ENCODE data around the gene CRADD.
"Not testable (repeated sequence)": the region's sequence is repeated elsewhere in the genome, so short reads cannot be mapped to it uniquely, and the experiment has no call there.

The CRADD gene

DNA sequence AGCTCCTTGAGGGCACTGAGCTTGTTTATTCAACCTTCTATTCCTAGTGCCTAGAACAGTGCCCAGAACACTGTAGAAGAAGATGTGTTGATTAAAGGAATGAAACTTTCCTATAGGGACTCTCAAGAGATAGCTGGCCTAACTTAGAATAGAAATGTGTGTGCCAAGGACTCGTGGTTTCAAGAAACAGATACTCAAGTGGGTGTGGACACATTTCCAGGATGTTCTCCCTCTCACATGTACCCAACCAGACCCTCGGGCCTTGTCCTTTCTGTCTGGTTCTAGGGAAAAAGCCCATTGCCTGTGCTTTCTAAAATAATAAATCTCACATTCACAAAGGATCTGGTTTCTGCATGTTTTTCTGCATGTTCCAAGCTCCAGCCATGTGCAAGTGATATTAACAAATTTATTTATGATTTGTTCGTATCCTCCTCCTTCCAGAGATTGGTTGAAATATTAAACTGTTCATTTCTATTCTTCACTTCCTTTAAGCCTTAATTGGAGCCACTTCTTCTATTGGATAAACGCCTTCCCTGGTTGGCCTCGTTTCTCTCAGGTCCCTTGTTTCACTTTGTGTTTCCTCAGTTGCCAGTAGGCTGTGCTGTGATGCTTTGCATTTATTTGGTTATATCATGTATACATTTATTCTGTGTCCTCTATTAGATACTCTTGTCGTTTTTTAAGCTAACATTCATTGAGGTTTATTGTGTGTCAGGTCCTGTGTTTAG lies 89.8 kb downstream of the CRADD start:
- DNase-seq (ENCODE audit: low read depth, low spot score): peak; percentile 41
- no peak overlapping the region for H3K4me3 ChIP-seq (ENCODE audit: low read length)

DNA sequence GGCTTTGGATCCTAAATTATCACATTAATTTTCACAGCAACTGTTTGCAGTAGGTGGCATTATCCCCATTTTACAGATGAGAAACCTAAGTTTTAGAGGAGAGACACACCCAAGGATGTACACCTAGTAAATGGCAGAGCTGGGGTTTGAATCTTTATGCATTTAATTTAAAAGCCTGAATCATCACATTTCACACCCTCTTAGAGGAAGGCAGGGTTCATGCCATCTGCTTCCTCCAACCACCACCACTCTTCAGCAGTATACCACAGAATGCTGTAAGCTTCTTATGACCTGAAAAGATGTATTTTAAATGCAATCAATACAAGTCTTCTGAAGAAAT lies 90.3 kb downstream of the CRADD start:
- no peak overlapping the region for H3K4me3 ChIP-seq (ENCODE audit: low read length)
- peak; percentile 63 for DNase-seq (ENCODE audit: low read depth, low spot score)

DNA sequence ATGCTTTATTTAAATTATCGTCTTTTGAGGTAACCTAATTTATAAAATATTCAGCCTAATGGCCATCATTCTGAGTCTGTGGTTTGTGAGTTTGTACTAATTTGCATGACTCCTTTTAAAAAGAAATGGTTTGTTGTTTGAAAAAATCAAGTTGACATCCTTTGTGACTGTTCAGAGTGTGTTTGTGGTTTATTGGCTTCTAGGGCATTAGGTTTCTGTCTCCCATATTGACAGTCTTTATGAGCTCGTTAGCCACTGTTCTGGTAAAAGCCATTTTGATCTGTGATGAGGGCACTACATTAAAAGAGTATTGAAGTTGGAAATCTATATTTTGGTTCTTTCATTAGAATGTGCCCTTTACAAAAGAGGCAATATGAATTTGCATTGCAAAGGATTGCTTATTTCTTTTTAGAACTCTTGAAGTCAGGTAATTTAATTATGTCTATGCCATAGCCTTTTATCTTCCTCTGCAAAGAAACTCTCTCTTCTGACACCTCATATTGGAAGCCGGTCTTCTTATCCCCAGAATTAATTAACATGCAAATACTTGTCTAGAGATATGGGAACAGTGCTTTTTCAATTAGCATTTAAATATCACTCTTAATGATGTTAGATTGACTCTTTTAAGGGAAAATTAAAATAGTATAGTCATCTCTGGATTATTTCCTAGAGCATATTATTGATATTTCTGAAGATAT lies 95.0 kb downstream of the CRADD start:
- no peak for DNase-seq (ENCODE audit: low read depth, low spot score)
- H3K4me3 ChIP-seq (ENCODE audit: low read length): no peak overlapping the region

DNA sequence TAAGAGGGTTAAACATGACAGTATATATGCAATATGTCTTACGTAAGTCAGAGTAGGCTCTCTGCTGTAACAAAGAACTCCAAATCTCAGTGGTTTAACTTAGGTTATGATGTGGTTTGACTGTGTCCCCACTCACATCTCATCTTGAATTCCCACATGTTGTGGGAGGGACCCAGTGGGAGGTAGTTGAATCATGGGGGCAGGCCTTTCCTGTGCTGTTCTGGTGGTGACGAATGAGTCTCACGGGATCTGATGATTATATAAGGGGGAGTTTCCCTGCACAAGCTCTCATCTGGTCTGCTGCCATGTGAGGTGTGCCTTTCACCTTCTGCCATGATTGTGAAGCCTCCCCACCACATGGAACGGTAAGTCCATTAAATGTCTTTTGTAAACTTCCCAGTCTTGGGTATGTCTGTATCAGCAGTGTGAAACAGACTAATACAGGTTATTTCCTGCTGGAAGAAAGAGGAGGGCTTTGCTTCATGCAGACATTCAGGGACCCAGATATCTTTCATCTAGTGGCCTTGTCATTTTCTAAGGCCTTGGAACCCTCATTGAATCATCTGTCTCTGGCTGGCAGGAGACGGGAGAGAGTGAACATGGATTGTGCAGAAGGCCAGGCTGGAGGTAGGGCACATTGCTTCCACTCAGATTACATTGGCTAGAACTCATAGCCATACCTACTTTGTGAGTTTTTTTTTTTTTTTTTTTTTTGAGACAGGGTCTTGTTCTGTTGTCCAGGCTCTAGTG lies 96.1 kb downstream of the CRADD start:
- no peak overlapping the region for H3K4me3 ChIP-seq (ENCODE audit: low read length)
- DNase-seq (ENCODE audit: low read depth, low spot score): peak; percentile 77

DNA sequence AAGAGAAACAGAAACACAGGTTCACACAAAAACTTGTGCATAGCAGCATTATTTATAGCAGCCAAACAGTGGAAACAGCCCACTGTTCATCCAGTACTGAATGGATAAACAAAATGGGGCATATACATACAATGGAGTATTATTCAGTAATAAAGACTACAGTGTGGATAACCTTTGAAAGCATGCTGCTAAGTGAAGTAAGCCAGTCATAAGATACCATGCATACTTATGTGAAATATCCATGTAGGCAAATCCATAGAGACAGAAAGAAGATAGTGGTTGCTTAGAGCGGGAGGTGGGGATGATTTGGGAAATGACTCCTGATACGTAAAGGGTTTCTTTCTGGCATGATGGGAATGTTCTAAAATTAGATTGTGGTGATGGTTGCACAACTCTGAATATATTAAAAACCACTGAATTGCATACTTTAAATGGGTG lies 99.4 kb downstream of the CRADD start:
- no peak for DNase-seq (ENCODE audit: low read depth, low spot score)
- H3K4me3 ChIP-seq (ENCODE audit: low read length): no peak overlapping the region

DNA sequence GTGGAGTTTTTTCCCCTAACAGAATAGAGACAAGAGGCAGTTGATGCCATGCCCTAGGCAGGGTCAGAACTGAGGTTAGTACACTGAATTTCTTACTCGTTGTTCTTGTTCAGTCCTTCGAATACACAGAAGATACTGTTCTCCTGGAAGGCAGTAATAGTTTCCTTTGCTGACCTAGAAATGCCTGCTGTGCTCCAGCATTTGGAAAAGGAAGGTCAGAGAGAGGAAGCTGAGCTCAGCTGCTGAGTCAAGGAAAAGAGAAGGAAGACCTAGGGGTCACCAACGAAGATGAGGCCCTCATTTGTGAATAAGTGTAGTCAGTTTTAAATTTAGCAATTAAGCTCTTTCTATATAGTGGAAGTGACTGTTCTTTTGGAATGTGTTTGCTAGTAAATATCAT lies 100.1 kb downstream of the CRADD start:
- DNase-seq (ENCODE audit: low read depth, low spot score): no peak
- no peak overlapping the region for H3K4me3 ChIP-seq (ENCODE audit: low read length)

DNA sequence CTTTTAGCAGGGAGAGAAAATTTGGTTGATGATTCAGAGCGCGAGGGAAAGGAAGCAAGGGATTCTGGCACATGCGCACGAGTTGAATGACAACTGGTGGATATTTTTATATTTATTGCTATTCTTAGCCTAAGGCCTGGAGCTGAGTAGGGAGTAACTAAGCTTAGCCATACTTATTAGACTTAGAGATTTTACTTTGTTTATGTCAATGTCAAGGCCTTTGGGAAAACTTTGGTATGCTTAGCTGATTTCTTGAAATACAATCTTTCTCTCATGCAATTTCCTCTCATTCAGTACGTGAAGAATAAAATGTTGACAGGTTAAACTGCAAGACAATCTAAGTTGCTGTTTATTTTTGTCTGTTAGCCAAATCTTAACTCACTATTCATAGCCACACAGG lies 101.1 kb downstream of the CRADD start:
- no peak for DNase-seq (ENCODE audit: low read depth, low spot score)
- H3K4me3 ChIP-seq (ENCODE audit: low read length): no peak overlapping the region

DNA sequence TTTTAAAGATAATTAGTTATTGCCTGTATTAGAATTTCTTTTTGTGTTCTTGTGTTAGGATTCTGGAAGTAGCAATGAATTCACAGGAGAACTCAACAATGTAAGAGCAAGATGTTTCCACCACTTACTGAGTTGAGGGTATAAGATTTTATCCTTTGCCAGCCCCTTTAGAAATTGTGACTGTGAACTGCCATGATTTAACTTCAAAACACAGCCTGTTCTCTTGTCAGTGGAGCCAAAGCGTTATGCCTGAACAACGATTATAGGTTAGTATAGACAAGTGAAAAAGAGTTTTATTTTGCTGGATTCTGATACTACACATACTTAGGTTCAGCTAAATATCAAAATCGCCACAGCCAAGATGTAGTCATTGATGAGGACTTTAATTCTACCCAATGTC lies 101.6 kb downstream of the CRADD start:
- no peak for DNase-seq (ENCODE audit: low read depth, low spot score)

DNA sequence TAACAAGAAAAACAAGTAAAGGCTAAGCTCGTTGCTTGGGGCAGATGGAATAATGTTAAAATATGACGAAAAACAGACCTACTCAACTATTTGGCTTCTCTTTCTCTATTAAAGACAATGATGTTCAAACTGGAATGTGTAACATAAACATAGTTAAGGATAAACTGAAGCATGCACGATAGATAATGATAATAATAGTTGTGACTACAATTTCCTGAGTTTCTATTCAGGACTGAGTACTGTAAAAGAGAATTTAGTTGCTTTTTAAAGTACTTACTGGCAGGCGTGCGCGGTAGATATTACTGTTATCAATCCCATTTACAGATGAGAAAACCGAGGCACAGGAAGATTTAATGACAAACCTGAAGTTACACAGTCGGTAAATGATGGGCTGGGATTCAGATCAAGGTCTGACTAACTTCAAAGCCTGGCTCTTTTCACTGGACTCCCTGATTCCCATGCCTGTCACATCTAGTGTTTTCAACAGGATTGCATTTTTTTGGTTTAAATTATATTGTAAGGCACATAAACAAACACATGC lies 103.0 kb downstream of the CRADD start:
- no peak for DNase-seq (ENCODE audit: low read depth, low spot score)
- no peak overlapping the region for H3K4me3 ChIP-seq (ENCODE audit: low read length)

More for the DNA sequence above, 101.6 kb downstream of the CRADD start:
- H3K4me3 ChIP-seq (ENCODE audit: low read length): no peak overlapping the region

DNA sequence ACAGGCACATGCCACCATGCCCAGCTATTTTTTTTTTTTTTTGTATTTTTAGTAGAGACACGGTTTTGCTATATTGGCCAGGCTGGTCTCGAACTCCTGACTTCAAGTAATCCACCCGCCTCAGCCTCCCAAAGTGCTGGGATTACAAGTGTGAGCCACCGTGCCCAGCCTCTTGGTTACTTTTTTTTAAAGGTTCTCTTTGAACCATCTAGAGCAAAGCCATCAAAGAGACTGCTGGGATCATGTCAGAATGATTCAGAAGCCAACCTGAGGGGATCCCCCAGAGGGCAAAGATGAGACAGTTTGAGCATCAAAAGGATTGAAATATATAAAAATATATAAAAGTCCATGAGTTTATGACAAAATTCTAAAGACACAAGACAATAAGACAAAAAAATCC lies 103.7 kb downstream of the CRADD start:
- H3K4me3 ChIP-seq (ENCODE audit: low read length); DNase-seq (ENCODE audit: low read depth, low spot score): not testable (repeated sequence)

DNA sequence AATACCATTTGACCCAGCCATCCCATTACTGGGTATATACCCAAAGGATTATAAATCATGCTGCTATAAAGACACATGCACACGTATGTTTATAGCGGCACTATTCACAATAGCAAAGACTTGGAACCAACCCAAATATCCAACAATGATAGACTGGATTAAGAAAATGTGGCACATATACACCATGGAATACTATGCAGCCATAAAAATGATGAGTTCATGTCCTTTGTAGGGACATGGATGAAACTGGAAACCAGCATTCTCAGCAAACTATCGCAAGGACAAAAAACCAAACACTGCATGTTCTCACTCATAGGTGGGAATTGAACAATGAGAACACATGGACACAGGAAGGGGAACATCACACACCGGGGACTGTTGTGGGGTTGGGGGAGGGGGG lies 104.8 kb downstream of the CRADD start:
- not testable (repeated sequence) for H3K4me3 ChIP-seq (ENCODE audit: low read length); DNase-seq (ENCODE audit: low read depth, low spot score)

DNA sequence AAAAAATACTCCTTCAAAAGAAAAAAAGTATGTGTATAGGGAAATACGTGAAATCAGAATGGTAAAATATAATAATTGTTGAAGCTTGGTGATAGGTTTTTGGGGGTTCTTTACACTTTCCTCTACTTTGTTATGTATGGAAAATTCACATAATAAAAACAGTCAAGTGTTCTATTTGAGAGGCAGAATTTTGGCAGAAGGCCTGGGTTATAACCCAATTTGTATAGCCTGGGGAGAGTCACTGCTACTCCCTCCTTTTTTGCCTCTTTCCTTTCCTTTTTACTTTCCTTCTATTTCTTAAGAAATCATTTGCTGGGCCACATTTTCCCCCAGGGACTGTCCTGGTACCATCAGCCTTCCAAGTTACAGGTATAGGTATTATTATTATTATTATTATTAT lies 105.7 kb downstream of the CRADD start:
- no peak overlapping the region for H3K4me3 ChIP-seq (ENCODE audit: low read length)

DNA sequence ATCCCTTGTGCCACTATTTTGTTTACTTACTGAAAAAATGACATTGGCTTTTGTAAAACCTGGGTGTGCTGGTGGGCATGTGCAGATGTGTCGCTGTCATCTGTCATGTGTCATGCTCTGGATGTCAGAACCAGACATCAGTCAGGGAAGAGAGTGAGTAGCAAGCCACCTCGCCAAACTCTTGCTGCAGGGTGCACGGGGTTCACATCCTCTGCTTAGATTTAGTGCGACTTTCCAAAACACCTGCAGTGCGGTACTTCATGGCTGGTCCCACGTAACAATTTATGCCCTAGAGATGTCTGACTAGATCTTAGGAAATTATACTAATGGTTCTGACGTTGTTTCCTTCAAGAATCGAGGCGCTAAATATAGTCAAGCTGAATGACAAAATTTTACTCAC lies 106.7 kb downstream of the CRADD start:
- H3K4me3 ChIP-seq (ENCODE audit: low read length): no peak overlapping the region
- DNase-seq (ENCODE audit: low read depth, low spot score): peak; percentile 70

More for the DNA sequence above, 105.7 kb downstream of the CRADD start:
- no peak for DNase-seq (ENCODE audit: low read depth, low spot score)

DNA sequence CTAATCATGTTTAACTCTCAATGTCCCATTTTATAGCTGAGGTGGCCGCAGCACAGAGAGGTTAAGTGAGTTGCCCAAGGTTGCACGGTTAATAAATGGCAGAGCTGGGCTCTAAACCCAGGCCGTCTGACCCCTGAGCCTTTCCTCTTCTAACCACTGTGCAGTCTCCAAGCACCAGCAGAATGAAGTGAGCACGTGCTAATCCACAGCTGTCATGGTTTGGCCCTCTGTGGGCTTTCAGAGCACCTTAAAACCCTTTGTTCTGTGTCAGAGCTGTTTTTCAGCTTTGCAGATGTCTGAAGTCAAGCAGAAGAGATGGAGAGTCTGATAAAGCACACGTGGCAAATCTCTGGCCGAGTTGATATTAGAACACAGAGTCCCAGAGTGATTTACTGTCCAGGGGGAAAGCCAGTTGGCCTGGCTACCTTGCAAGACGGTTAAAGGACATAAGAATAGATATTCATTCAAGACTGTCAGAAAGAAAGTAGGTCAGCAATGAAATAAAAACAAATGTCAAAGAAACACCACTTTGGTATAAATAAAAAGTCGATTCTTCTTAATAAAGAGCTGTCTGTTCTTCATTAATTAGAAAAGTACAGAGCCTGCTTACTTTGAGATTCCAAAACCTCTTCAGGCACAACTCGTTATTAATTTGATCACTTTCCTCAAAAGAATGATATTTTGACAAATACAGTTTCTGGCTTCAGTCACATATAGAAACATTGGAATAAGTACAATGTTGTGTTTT lies 107.3 kb downstream of the CRADD start:
- H3K4me3 ChIP-seq (ENCODE audit: low read length): no peak overlapping the region
- peak; percentile 88 for DNase-seq (ENCODE audit: low read depth, low spot score)

DNA sequence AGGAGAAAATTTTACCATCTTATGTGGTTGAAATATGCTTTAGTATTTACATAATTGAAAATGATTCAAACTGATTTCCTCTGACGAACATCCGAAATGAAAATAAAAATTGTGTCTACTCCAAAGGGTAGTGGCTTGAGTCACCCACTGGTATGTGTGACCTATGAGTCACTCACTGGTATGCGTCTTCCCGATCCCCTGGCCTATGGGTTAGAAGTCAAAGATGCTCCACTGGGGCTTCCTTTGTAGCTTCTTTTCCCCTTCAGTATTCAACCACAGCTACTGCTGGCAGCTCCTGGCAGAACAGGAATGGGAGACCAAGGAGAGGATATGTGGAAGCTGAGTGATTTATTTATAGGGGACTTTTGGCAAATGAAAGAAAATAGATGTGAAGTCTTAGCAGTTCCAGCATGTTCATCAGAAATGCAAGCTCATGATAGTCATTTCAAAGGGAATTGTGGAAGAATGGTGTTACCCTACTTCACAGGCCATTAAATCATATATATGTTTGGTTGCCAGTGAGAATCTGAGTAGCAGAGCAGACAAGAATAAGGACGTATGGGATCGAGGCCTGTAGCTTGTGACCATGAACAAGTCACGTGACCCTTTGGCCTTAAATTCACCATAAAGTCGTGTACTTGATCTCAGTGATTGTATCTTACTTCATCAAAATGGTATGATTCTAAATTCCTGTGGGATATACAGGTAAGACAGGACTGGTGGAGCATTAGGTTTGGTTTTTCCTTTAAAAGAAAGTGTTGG lies 108.3 kb downstream of the CRADD start:
- no peak overlapping the region for H3K4me3 ChIP-seq (ENCODE audit: low read length)
- no peak for DNase-seq (ENCODE audit: low read depth, low spot score)

DNA sequence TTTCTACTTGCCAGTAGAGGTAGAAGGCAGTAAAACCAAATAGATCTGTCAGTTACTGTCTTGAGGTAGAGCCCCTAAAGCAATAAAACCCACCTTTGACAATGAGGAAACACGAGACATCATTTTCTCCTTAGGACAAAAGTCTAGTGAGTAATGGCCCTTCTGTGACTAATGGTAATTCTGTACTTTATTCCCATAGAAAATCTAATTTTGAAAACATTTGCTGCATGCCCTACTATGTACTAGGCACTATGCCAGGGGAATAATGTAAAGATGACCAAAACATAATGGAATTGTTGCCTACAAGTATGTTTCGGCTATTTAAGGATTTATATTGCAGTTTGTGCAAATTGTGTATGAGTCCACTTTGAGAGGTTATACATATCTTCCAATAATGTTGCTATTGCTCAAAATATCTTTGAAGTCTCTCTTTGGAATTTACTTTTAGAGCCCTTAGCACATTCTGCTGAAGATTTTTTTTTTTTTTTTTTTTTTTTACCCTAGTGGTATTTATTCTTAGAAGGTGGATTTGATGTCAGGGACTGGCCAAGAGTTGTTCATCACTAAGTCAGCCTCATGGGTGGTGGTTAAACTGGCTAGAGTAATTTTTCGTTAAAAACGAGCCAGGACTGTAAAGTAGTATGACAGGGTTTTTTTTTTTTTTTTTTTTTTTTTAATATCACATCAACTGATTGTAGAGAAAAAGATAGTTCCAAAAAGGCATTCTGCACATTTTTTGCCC lies 109.7 kb downstream of the CRADD start:
- no peak for DNase-seq (ENCODE audit: low read depth, low spot score)

DNA sequence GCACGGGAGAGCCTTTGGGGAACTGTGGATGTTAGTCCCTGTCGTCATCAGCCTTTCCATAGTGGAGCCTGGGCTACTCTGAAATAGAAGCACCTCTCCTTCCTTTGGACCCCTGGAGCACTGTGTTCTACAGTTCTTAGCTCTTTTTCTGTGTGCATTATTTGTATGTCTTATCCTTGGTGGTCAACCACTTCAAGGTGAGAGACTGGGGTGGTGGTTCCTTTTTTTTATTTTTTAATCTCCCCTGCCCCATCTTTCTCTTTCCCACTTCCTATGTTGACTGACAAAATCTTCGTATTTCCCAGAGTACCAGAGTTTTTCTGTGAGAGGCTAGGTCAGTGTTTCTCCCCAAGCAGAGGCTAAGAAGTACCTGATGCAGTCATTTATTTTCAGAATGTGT lies 111.7 kb downstream of the CRADD start:
- DNase-seq (ENCODE audit: low read depth, low spot score): peak; percentile 71
- no peak overlapping the region for H3K4me3 ChIP-seq (ENCODE audit: low read length)

More for the DNA sequence above, 109.7 kb downstream of the CRADD start:
- H3K4me3 ChIP-seq (ENCODE audit: low read length): no peak overlapping the region

DNA sequence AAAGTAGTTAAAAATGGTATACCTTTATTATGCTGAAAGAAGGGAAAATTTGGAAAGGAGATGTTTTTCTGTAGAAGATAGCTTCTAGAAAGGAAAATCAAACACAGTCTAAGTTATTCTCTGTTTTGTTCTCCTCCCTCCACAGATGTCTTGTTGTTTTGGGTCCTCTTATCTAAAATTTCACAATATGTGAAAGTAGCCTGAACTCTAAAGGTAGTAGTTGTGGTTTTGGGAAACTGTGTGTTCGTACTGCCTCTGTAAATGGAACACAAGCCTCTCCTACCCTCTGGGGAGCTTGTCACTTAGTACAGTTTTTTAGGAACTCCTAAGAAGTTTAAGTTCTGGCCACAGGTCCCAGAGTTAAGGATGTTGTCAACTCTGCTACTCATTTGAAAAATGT lies 112.6 kb downstream of the CRADD start:
- H3K4me3 ChIP-seq (ENCODE audit: low read length): no peak overlapping the region
- no peak for DNase-seq (ENCODE audit: low read depth, low spot score)

Measured in Jurkat, Clone E6-1 (cell line).